GM18868 (cell line): ENCODE data around the gene PSMF1.

Source experiments
- ATAC-seq: cut with Tn5 transposase; IDR thresholded peaks from one replicate; pipeline ENCODE4 v1.9.1; 2021; ENCODE audit warnings: mild to moderate bottlenecking, moderate library complexity; ENCODE audit not compliant: unreplicated experiment

PSMF1 gene, protein sequence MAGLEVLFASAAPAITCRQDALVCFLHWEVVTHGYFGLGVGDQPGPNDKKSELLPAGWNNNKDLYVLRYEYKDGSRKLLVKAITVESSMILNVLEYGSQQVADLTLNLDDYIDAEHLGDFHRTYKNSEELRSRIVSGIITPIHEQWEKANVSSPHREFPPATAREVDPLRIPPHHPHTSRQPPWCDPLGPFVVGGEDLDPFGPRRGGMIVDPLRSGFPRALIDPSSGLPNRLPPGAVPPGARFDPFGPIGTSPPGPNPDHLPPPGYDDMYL

DNA sequence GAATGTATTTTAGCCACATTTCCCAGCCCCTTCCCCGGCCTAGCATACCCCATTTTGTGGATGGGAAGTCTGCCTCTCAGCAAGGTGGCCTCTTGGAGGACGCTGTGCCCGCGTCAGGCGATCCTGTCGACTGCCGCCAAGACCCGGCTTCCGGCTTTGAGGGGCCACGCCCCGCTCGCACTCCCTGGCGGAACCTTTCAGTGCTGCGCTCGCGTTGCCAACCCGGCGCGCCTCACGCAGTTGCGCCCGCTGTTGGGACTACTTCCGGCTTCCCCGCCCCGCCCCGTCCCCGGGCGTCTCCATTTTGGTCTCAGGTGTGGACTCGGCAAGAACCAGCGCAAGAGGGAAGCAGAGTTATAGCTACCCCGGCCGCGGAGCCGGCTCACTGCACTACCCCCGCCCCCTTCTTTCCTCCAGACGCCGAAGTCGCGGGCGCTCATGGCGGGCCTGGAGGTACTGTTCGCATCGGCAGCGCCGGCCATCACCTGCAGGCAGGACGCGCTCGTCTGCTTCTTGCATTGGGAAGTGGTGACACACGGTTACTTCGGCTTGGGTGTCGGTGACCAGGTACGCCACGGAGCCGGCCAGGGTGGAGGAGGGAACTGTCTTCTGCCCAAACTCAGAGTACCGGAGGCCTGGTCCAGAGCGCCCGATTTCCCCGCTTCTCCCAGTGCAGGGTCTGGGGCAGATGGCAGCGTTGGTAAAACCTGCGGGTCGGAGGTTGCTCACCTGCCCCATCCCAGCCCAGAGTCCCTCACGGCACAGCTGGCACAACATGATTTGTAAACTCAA is at the start of gene PSMF1:
PSMF1 (plus strand) TSS at position 267 of the 792 bp plus-strand sequence; CDS start at position 439, 172 bp downstream.
- peak; percentile 94 for ATAC-seq

DNA sequence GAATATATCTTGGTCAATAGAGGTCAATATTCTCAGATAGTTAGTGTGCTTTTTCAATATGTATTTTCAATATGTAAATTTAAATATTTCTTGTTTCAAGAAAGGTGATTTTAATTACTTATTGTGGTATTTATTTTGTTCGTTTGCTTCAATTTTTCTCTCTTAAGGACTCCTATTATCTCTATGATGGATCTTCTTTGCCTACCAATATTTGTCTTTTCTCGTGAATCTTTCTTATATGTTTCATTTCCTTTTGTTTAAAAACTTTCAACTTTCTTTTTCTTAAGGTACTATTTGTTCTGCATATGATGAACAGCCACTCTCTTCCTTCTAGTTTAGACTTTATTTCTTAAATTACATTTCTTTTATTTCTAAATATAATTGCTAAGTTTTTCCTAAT is 46.1 kb upstream of the PSMF1 start:
- no peak for ATAC-seq

DNA sequence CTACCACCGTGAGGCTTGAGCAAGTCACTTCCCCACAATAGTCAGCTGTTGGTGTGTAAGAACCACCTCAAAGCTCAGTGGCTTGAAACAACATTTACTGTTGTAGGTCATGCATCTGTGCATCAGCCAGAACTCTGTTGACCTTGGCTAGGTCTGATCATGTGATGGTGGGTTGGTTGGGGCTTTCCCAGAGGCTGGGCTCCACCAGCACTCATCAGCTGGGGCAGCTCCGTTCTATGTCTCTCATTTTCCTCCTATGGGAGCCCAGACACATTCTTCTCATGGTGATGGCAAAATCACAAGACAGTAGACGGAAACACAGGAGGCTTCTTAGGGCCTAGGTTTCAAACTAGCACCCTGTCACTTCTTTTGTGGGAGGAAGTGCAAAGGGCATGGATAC is 42.8 kb upstream of the PSMF1 start:
- peak; percentile 65 for ATAC-seq

DNA sequence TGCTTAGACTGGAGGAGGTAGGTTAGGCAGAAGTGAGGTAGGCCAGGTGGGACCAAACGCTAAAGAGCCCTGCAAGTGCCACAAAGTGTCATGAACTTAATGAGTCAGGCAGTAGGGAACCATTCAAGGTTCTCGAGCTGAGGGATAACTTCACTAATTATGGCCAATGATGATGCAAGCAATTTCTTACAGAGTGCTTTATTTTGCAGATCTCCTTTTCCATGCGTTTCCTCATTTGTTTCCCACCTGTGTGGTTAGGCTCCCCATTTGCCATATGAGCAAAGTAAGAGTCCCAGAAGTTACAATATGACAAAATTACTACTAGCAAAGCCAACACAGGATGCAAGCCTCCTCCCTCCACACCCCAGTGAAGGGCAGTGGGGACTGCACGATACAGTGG is 36.5 kb upstream of the PSMF1 start:
- no peak for ATAC-seq

DNA sequence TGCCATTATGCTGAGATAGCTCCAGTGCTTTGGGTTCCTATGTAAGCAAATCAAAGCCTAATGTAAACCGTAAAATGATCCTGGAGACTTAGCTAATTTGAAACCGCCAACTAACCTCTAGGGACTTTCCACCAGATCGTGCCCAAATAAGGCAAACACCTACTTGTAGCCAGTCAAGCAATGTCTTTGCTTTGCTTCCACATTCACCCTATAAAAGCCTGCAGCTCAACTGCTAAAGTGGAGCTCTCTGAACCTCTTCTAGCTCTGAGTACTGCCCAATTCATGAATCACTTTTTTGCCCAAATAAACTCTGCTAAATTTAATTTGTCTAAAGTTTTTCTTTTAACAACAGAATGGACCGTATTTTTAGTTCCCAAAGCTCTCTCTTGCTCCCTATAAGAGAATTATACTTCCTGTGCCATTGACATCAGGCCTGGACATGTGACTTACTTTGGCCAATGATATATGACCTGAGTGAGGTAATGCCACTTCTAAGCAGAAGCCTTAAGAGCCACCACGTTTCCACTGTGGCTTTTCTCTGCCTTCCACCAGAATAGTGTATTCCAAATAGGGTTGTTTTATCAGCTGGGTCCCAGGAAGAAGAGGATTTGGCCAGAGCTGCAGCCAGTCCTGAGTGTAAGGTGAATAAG is 34.8 kb upstream of the PSMF1 start:
- ATAC-seq: no peak

DNA sequence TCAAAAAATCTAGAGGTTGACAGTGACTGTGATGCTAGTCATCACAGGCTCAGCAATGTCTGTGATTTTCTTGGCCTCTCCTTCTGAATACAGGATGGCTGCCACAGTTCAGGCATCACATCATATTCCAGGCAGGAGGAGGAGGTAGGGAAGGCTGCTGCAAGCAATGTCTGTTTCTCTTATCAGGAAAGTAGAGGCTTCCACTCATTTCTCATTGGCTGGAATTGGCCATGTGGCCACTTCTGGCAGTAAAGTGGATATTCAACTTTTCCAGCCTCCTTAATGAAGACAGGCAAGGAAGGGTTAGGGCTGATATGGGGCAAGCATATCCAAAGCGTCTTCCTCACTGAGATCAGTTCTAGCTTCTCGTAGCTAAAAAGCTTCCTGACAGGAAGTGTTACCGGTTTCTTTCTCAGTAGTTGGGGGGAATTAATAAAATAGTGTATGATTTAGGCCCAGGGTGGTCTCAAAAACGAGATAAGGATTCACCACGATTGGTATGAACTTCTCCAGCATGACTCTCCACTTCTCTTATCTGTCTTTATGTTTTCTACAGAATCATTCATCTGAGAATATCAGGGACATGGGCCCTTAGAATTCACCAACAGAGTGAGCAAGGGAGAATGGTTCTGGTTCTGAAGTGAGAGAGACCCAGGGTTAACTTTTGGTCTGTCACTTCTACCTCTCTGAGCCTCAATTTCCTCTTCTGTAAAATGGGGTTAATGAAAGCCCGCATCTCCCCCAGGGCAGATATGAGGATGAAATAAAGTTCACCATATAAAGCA is 32.7 kb upstream of the PSMF1 start:
- no peak for ATAC-seq

DNA sequence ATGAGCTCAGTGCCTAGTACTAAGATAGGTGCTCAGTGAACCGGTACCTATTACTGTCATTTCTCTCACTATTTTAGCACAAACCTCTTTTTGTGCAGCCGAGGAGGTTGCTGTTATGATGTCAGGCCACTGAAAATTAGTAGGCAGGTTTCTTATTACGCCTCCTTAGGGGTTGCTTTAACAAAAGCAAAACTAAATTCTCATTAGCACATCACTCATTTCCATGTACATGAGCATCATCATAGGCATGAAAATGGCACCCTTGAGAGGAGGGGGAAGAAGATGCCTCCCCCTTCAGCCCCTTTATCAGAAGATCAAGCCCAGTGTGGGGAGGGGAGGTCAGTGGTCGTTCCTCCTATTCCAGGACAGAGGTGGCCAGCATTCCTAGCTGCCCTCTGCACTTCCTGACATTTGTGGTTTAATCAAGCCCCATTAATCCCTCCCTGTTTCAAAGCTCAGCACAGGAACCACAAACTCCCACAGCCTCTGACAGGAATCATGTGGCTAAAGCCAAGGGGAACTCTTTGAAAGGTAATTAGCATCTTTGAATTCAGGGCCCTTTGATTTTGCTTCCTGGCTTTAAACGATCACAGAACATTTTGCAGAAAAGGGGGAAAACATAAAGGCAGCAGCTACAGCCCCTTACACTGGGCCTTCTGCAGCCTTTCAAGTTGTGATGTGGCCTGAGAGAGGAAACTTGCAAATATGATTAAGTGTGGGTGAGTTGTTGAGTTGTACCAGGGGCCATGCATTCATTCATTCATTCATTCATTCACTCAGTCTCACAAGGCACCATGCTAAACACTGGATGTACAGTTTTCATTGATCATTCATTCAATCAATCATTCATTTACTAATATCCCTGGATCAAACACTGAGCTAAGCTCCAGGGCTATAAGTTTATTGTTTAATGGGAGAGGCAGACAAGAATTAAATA is 31.9 kb upstream of the PSMF1 start:
- no peak for ATAC-seq

DNA sequence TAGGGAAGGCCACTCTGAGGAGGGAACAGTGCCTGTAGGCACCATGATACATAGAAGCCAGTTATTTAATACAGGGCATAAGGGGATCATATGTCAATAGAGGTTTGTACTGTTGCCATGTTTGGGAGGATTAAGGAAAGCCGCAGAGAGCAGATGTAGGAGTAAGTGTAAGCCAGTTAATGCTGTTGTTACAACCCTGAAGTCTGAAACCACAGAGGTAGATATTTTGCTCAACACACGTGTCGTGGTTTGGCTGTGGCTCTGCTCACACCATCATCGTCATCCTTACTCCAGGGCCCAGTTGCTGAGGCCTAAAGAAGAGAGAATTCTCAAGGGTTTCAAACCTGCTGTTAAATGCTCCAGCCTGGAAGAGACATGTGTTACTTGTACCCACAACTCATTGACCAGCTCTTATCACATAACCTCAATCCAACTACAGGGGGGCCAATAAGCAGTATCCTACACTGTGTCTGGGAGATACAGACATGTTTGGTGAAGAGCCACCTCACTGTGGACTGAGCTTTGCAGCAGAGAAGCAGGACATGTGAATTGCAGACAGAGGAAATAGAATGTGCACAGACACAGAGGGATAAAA is 31.0 kb upstream of the PSMF1 start:
- ATAC-seq: no peak

DNA sequence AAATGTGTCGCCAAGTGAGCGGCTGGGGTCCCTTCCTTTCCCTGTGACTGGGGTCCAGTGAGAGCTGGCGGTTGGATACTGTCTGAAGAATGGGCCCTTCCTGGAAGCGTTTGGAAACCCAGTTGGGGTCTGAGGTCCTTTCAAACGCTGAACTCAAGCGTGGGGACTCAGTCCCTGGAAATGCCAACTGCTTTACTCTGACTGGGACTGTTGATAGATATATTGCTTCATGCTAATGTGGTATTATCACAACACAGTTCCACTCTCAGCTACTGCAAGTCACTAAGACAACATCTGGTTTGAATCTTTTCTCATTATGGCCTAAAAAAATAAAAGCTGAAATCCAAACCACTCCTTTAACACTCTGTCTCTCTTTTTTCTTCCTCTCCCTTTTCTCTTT is 23.7 kb upstream of the PSMF1 start:
- ATAC-seq: no peak

DNA sequence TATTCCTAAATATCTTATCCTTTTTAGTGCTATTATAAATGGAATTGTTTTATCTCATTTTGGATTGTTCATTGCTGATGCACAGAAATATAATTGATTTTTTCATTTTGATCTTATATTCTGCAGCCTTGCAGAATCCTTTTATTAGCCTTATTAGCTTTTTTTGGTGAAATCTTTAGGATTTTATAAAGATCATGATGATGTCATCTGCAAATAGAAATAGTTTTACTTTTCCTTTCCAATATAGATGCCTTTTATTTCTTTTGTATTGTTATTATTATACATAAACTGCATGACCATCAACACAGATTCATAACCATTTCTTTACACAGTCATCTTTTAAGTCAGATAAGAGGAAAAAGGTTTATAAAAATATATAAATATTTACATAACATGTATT is 16.9 kb upstream of the PSMF1 start:
- ATAC-seq: no peak

DNA sequence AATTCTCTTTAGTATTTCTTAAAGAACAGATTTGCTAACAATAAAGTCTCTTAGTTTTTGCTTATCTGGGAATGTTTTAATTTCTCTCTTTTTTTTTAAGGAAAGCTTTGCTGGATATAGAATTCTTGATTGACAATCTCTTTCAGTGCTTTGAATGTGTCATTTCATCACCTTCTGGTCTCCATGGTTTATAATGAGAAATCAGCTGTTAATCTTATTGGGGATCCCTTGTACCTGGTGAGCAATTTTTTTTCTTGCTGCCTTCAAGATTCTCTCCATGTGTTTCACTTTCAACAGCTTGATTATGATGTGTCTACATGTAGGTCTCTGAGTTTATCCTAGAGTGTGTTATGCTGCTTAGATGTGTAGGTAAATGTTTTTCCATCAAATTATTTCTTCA is 16.4 kb upstream of the PSMF1 start:
- no peak for ATAC-seq

DNA sequence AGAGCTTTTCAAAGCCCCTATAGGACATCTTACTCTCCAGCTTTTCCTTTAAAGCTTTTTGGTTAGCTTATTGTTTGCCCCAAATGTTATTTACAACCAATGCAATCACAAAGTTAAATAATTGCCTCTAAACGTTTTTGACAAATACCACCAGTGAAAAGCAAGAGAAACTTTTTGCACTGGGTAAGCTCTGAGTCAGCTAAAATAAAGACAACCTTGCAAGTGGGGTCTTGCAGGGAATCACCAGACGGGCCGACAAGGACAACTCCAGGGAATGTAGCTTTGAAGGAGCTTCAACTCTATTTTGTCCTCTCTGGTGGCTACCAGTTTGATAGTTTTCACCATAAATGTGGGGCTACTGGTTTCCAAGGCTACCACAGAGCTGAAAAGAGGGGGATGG is 14.7 kb upstream of the PSMF1 start:
- no peak for ATAC-seq

DNA sequence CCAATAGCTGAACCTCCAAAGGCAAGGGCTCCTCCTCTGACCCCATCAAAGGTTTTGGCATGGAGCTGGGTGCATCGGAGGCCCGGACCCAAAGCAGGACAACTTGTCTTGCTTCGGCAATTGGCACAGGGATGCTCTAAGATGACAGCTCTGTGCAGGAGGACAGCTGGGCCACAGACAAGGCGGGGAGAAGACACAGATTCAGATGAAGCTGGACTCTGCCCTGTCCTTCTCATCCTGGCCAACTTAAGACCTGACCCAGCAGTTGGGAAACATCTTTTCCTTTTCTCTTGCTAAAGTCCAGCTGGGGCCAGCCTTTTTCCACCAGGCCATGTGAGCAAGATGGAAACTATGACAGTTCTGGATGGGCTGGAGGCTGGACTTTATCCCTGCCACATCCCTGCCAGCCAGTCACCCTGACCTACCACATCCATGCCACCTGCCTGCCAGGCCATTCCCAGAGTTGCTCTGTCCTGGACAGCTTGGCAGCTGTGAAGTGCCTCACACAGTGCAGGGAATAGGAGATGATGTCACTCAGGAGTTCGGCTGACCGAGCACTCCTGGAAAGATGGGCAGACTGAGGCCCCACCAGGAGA is 12.7 kb upstream of the PSMF1 start:
- ATAC-seq: no peak

DNA sequence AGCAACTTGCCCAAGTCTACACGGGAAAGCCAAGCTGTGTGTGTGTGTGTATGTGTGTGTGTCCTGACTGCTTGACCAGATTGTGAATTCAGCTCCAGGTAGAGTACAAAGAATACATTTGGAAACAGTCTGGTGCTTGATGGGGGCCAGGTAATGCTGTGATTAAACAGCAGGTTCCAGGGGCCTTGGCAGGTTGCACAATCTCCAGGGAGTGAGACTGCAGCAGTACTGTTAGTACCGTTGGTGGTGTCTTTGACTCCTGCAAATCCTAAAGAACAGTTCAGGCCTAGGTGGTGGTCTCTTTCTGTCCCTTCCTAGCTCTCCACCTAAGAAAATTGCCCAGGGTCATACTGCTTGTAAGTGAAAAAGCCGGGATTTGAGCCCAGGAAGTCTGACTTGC is 11.2 kb upstream of the PSMF1 start:
- no peak for ATAC-seq

DNA sequence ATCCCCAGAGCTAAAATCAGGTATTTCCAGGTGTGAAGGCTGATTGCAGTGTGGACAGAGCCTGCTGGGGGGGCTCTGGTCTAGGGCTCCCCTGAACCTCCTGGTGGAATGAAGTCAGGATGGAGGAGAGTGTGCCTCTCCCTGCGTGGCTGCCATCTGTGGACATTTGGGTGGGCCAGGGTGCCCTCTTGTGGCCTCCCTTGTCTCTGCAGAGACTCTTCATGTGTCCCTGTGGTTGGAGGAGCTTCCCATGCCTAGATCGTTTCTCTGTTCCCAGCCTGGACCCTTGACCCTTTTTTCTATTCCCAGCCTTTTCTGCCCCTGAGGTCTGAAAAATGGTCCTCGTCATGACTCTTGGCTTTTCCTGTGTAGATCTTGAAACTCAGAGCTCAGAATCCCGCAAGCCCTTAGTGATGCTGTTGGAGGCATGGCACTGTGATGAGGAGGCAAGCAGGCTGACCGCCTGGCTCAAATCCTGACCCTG is 9.9 kb upstream of the PSMF1 start:
- ATAC-seq: no peak

DNA sequence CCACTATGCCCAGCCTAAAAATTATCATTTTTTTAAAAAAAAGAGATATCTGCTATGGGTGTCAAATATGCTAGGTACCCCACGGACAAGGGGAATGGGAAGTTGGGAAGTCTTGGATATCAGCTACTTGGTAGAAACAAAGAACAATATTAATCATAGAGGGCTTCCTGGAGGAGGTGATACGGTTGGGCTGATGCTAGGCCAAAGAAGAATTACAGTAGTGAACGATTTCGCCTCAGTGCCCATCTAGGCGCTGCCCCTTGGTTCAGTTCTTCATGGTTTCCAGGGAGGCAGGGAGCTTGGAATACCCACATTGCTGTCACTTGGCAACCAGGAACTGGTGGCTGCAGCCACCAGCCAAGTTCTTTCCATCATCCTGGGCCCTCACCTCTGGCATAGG is 5.5 kb upstream of the PSMF1 start:
- ATAC-seq: no peak

DNA sequence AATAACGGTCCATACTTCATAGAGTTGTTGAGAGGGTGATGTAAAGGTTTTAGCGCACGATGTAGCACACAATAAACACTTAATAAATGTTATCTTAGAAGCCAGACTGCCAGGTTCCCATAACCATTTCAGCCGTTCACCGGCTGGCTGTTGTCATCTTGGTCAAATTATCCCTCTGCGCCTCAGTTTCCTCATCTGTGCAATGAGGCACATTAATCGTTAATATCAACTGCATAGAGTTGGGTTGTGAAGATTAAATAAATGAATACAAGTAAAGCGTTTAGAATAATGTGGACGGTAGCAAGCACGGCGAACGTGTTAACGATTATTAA is 432 bp upstream of the PSMF1 start:
- ATAC-seq: no peak

DNA sequence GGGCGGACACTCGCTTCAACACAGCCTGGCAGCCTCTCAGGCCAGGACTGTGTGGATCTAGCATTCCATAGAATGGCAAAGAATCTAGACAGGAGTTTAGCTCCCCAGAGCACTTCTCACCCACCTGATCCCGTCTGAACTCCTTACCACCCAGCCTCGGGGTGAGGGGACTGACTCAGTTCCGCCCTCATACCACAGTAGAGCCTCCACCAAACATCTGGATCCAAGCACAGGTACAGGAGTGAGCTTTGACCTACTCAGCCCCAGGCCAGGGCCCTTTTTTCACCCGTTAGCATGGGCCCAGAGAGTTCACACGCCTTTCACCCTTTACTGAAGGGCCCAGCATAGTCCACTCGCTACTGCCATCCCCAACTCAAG is 715 bp downstream of the PSMF1 start:
- ATAC-seq: no peak

DNA sequence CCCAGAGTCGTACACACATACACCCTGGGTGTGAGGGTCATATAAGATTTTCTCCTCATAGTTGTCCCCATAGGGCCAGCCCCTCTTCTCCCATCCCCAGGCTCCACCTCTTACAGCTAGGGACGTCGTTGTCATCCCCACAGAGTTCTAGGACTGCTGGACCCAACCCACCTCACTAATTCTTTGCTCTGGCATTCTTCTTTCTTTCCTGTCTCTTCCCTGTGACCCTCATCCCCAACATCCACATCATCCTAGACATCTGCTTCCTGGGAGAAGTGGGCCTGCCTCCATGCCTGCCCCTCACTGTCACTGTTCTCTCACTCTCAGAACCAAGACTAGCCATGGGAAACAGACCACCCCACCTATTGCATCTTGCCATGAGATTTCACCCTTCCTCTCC is 1.1 kb downstream of the PSMF1 start:
- no peak for ATAC-seq
